NB4 (cell line): Measurements from ENCODE around the gene RGS9BP.

Experiments used
- MYC ChIP-seq: IDR thresholded peaks from 2 replicates; pipeline ENCODE4 v1.6.1; 2011; ENCODE audit warnings: low read depth, low read length
- POLR2A ChIP-seq: IDR thresholded peaks from 2 replicates; pipeline ENCODE4 v1.6.1; 2011; ENCODE audit warnings: mild to moderate bottlenecking; ENCODE audit not compliant: insufficient read length; ENCODE audit errors: extremely low read depth
- TF ChIP-seq, protein P1 (sequence below): IDR thresholded peaks from one replicate; pipeline ENCODE4 v1.5.1; 2012; ENCODE audit warnings: low read depth, low read length
- TF ChIP-seq, protein P2 (sequence below): IDR thresholded peaks from 2 replicates; pipeline ENCODE4 v1.6.1; 2011; ENCODE audit warnings: low read depth, low read length

DNA sequence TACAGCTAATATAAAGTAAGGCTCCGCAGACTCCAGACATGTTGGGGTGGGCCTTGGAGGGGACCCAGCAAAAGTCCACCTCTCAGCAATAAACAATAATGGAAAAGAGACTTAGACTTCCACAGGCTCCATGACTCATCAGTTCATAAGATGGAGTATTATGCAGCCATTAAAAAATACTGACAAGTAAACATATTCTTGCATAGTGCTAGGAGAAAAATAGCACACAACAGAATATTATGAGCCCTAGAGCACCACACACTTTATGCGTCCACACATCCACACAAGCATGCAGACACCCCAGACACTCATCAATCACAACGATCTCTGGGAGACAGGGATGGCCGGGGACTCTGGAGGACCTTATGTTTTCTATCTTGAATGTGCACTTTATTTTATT, 48.7 kb upstream of the RGS9BP start:
- TF ChIP-seq, protein P1, sequence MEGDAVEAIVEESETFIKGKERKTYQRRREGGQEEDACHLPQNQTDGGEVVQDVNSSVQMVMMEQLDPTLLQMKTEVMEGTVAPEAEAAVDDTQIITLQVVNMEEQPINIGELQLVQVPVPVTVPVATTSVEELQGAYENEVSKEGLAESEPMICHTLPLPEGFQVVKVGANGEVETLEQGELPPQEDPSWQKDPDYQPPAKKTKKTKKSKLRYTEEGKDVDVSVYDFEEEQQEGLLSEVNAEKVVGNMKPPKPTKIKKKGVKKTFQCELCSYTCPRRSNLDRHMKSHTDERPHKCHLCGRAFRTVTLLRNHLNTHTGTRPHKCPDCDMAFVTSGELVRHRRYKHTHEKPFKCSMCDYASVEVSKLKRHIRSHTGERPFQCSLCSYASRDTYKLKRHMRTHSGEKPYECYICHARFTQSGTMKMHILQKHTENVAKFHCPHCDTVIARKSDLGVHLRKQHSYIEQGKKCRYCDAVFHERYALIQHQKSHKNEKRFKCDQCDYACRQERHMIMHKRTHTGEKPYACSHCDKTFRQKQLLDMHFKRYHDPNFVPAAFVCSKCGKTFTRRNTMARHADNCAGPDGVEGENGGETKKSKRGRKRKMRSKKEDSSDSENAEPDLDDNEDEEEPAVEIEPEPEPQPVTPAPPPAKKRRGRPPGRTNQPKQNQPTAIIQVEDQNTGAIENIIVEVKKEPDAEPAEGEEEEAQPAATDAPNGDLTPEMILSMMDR, result no peak
- TF ChIP-seq POLR2A (no peak), MYC (no peak)
- TF ChIP-seq, protein P2, sequence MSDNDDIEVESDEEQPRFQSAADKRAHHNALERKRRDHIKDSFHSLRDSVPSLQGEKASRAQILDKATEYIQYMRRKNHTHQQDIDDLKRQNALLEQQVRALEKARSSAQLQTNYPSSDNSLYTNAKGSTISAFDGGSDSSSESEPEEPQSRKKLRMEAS, result no peak
